HK-2 (cell line): Measurements from ENCODE around the gene FOXO4.

Experiments
- DNase-seq: peaks from one replicate; pipeline ENCODE4 v3.0.0-alpha.2; 2018; ENCODE audit not compliant: unreplicated experiment

FOXO4 gene

DNA sequence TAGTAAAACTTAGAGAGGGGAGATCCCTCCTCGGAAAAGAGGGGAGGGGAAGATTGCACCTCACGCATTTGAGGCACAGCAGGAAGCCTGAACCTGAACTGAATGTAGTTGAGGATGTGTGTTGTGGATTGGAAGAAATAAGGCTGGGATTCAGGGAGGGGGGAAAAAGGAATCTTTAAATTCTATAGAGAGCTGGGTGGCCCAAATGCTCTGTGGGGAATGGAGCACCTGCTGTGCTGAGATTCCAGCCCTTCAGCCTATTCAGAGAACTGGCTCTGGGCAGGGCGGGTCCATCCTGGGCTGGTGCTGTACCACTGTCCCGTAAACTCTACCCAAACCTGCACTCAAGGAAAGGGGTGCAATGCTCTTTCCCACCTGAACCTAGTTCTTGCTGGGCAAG lies 4.1 kb downstream of the FOXO4 start:
- DNase-seq: no peak

DNA sequence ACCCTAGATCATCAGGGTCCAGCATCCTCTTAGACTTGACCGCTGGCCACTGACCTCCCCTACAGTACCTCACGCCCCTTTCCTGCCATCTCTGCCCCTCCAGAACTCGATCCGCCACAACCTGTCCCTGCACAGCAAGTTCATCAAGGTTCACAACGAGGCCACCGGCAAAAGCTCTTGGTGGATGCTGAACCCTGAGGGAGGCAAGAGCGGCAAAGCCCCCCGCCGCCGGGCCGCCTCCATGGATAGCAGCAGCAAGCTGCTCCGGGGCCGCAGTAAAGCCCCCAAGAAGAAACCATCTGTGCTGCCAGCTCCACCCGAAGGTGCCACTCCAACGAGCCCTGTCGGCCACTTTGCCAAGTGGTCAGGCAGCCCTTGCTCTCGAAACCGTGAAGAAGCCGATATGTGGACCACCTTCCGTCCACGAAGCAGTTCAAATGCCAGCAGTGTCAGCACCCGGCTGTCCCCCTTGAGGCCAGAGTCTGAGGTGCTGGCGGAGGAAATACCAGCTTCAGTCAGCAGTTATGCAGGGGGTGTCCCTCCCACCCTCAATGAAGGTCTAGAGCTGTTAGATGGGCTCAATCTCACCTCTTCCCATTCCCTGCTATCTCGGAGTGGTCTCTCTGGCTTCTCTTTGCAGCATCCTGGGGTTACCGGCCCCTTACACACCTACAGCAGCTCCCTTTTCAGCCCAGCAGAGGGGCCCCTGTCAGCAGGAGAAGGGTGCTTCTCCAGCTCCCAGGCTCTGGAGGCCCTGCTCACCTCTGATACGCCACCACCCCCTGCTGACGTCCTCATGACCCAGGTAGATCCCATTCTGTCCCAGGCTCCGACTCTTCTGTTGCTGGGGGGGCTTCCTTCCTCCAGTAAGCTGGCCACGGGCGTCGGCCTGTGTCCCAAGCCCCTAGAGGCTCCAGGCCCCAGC lies 5.2 kb downstream of the FOXO4 start:
- DNase-seq: no peak

GRCh38 chrX:71102292-71102691 lies 6.6 kb downstream of the FOXO4 start:
- DNase-seq: no peak

DNA sequence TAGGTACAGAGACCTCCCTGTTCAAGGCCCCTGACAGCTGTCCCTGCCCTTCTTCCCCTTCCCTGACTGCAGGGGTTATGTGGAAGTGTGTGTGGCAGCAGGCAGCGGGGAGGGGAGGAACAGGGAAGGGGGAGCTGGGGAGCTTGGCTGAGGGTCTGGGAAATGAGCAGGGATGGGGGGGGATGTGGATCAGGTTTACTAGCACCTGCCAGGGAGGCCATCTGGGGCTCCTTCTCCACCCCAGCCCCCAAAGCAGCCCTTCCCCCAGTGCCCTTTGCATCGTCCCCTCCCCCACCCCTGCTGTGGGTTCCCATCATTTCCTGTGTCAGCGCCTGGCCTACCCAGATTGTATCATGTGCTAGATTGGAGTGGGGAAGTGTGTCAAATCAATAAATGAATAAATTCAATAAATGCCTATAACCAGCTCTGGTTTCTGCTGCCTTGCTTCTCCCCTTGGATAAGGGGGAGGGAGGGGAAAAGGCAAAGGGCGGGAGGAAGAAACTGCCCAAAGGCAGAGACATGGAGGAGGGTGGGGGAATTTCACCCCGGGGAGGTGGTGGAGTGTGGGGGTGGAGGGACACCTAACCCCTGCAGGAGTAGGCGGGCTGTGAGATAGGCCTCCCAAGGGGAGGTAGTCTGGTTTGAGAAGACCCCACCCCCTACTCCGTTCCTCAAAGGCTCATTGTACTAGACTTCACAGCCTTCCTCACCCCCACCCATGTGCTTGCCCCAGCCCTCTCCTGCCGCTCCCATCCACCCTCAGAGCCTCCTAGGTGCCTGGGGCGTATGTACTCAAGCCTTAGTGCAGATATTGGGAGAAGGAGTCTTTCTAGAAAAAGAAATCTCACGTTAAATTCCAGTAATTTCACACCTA lies 7.7 kb downstream of the FOXO4 start:
- no peak for DNase-seq

- no peak for DNase-seq
Observed at GRCh38 chrX:71105628-71106027, 10.0 kb downstream of the FOXO4 start.

DNA sequence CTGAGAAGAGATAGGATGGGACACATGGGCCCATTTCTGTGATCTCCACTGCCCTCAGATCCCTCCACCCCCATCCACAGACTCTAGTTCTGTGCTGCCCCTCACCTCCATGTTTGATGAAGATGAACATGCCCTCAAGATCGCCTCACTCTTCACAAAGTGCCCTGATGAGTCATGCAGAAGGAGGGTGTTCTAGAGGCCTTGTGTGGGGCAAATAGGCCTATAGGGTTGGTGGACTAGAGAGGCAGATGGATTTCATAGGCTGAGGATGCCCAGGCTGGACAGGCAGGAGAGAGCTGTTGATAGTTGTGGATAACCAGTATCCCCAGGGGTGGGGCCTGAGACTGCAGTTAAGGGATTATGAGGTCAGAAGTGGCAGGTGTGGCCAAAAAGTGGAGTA lies 10.8 kb downstream of the FOXO4 start, which contains the start of gene CXorf65:
CXorf65 (minus strand) TSS at position 314 of the 400 bp plus-strand sequence; CDS start at position 130, 184 bp downstream.
- no peak for DNase-seq

DNA sequence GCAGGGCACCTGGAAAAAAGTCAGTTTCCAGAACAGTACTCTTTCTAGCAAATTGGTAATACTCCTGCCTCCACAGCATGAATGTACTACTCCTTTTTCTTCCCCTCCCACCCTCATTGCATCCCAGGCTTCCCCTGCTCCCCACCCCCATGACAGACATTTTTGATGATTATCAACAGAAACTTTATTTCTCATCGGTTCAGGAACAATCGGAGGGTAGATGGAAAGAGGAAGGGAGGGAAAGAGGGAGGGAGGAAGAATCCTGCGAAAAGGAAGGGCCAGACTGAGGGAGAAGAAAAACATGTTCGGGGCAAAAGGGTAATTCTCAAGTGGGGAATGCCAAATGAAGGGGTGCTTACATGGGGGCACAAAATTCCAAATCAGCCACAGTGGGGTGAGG lies 11.6 kb downstream of the FOXO4 start:
- DNase-seq: no peak

GRCh38 chrX:71107762-71108360 lies 12.2 kb downstream of the FOXO4 start:
- DNase-seq: no peak

- no peak for DNase-seq
Observed at GRCh38 chrX:71109051-71109450, 13.4 kb downstream of the FOXO4 start.

- DNase-seq: no peak
Observed at GRCh38 chrX:71111141-71111843, 15.6 kb downstream of the FOXO4 start, which contains the start of gene IL2RG. IL2RG (minus strand) TSS chrX:71111577; CDS start chrX:71111539, 38 bp downstream.

- DNase-seq: no peak
Observed at GRCh38 chrX:71111921-71112431, 16.3 kb downstream of the FOXO4 start.

DNA sequence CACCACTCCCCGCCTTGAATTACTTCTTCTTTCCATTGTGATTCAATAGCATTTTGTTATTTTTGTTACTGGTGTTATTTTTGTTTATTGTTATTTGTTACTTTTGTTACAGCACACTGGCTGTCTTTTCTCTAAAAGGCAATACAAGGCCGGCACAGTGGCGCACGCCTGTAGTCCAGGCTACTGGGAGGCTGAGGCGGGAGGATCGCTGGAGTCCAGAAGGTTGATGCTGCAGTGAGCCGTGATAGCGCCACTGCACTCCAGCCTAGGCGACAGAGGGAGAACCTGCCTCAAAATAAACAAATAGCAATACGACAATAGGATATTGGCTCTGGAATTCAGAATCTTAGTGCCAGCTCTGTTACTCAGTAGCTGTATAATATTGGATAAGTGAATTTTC lies 21.7 kb downstream of the FOXO4 start:
- no peak for DNase-seq

DNA sequence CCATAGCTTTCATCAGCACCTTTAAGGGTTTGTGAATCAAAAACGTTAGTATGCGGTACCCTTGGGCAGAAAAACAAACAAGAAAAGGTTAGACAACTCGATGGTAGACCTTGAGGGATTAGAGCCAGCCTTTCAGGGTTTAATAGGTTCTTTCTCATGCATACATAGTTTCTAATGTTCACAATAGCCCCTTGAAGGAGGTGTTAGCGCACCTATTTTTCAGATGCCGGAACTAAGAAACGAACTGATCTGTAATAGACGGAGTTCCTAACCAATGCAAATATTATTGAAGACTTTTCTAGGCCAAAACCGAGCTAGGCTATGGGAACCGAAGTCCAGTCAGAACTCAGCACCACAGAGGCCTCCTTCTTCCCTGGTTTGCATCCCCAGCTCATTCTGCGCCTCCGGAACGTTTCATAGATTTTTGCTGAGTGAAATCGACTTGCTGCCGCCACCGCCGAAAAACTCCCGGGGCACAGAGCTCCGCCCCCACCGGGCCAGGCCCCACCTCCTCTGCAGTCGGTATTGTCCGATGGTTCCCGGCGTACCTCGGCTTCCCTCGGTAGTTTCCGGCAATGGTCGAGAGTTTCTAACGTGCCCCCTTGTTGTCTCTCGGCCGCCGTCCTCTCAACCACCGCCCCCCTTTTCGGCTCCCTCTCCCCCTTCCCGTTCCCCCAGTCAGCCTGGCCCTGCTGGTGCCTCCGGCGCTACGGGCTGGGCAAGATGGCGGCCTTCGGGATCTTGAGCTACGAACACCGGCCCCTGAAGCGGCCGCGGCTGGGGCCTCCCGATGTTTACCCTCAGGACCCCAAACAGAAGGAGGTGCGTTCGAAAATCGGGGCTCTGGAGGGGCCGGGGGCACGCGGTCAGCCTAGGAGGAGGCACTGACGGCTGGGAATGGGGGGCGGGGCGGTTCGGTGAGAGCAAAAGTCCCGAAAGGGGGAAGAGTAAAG lies 22.7 kb downstream of the FOXO4 start, which contains the start of gene MED12:
MED12 (plus strand) TSS at position 565 of the 953 bp plus-strand sequence; CDS start at position 724, 159 bp downstream.
- DNase-seq: peak; percentile 72

GRCh38 chrX:71118985-71119535 lies 23.4 kb downstream of the FOXO4 start:
- no peak for DNase-seq

DNA sequence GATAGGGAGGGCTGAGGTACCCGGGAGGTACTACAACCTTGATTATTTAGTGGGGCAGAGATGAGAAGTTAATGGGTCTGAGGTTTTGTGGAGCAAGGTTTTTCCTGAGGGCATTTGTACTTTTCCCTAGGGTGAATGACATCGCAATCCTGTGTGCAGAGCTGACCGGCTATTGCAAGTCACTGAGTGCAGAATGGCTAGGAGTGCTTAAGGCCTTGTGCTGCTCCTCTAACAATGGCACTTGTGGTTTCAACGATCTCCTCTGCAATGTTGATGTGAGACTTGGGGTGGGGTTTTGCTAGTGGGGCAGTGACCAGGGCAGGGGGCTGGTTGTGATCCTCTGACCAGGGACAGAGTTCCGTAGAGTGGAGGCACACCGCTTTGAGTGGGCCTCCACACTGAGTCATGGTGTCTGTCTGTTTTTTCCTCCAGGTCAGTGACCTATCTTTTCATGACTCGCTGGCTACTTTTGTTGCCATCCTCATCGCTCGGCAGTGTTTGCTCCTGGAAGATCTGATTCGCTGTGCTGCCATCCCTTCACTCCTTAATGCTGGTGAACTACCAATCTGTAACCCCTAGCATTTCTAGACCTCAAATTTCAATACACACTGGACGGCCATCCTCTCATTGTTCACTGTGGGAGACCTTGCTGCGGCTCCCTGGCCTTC lies 32.6 kb downstream of the FOXO4 start:
- peak; percentile 49 for DNase-seq

GRCh38 chrX:71128915-71129765 lies 33.5 kb downstream of the FOXO4 start:
- no peak for DNase-seq

DNA sequence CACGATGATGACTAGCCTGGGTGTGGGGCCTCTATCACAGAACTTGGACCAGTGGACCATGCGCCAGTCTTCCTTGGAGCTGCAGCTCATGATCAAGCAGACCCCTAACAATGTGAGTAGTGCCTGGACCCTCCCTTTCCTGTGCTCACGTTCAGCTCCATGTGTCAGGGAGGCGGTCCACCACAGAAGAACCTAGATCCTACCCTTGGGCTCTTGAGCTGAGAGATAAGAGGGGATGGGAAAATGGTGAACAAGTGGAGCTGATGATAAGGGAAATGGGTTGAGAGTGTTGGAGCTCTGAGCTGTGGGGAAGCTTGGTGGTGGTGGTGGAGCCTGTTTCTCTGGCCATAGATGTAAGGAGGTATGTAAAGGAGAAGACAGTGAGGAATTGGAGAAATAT lies 35.9 kb downstream of the FOXO4 start:
- no peak for DNase-seq

DNA sequence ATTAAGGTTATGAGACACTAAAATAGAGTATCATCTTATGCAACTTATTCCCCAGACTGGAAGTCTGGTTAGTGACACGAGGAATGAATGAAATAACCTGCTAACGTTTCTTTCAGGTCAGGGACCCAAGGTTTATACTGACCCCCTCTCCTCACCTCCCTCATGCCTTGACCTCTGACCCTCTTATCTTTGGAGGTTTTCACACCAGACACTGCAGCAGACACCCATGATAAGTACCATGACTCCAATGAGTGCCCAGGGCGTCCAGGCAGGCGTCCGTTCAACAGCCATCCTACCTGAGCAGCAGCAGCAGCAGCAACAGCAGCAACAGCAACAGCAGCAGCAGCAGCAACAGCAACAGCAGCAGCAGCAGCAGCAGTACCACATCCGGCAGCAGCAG lies 44.8 kb downstream of the FOXO4 start:
- DNase-seq: no peak
